Cardiac muscle cell (in vitro differentiated cells and primary cell): ENCODE results near the gene PEMT. TPM values are rescaled to one million over a fixed set of nuclear protein-coding genes. Genes with fewer than 3 reads are reported as not detected.

Experiments used
- DNase-seq, 2 donors: peaks; one replicate each; pipeline versions ENCODE4 v3.0.0 to v3.0.0-alpha.2; 2010 to 2017; ENCODE audit warnings: low read depth in 1 of 2, low spot score in 1 of 2
- H3K27ac ChIP-seq: fragments of 200-600 bp; sonication (generic); 2 replicates; pipeline ENCODE4 v1.5.1; 2016
- H3K27me3 ChIP-seq: fragments of 200-600 bp; sonication (generic); 2 replicates; pipeline ENCODE4 v1.6.0; 2016; ENCODE audit warnings: control low read depth
- H3K36me3 ChIP-seq: fragments of 200-600 bp; sonication (generic); 2 replicates; pipeline ENCODE4 v1.5.1; 2016; ENCODE audit warnings: control low read depth
- H3K4me1 ChIP-seq: fragments of 200-600 bp; sonication (generic); 2 replicates; pipeline ENCODE4 v1.8.1; 2017; ENCODE audit warnings: low read depth, mild to moderate bottlenecking, mixed run types
- H3K4me3 ChIP-seq: fragments of 200-600 bp; sonication (generic); 2 replicates; pipeline ENCODE4 v1.5.1; 2016; ENCODE audit warnings: mild to moderate bottlenecking
- H3K9me3 ChIP-seq: fragments of 200-600 bp; sonication (generic); 2 replicates; pipeline ENCODE4 v1.5.1; 2017; ENCODE audit warnings: low read depth, mild to moderate bottlenecking, control low read depth
- polyA plus RNA-seq: library from polyadenylated mRNA; unstranded; fragments of >200 nt; fragmentation: Nextera tagmentation; extraction: Ambion mirVana; gene quantifications from 2 replicates; pipeline ENCODE4 v1.2.1, GENCODE V29; 2016
- total RNA-seq: library from RNA; depleted of rRNA; stranded (reverse); fragments of >200 nt; gene quantifications from 2 replicates; pipeline ENCODE4 v1.2.3, GENCODE V29; 2016
- TF ChIP-seq, protein P1 (sequence below): IDR thresholded peaks from 2 replicates; pipeline ENCODE4 v1.5.1; 2012; ENCODE audit warnings: low read depth, mild to moderate bottlenecking, low read length

Gene PEMT
- total and polyA plus RNA-seq, 2 experiments from 2014 or later, result 126 to 135 TPM

- TF ChIP-seq, protein P1, sequence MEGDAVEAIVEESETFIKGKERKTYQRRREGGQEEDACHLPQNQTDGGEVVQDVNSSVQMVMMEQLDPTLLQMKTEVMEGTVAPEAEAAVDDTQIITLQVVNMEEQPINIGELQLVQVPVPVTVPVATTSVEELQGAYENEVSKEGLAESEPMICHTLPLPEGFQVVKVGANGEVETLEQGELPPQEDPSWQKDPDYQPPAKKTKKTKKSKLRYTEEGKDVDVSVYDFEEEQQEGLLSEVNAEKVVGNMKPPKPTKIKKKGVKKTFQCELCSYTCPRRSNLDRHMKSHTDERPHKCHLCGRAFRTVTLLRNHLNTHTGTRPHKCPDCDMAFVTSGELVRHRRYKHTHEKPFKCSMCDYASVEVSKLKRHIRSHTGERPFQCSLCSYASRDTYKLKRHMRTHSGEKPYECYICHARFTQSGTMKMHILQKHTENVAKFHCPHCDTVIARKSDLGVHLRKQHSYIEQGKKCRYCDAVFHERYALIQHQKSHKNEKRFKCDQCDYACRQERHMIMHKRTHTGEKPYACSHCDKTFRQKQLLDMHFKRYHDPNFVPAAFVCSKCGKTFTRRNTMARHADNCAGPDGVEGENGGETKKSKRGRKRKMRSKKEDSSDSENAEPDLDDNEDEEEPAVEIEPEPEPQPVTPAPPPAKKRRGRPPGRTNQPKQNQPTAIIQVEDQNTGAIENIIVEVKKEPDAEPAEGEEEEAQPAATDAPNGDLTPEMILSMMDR, result no peak
- H3K4me3 ChIP-seq, result no peak overlapping the region
- H3K27me3 ChIP-seq, result no peaks in the 10 kb centered on the region
- H3K4me1 ChIP-seq, result peaks cover 18% of the 10 kb centered on the region
- no peak overlapping the region for H3K27ac ChIP-seq
- H3K9me3 ChIP-seq, result no peaks in the 10 kb centered on the region
- no peak for DNase-seq
- H3K36me3 ChIP-seq, result no peaks in the 10 kb centered on the region
Observed at GRCh38 chr17:17520599-17521232, 70.8 kb downstream of the PEMT start.

DNA sequence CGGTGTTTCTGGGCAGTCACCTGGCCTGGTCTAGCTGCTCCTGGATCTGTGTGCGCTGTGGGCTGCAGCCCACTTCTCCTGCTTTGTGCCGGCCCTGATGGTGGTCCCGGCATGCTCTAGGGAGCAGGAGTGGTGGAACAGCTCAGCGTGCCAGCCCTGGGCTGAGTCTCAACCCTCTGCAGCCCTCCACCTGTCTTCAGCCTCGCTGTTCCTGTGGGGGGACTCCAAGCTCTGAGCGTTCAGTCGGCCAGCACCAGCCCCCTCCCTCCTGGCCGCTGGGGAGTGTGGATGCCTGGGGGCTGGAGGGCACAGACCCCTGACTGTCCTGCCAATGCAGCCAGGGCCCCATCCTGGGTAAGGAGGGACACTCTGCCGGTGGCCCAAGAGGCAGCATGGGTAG is 71.6 kb downstream of the PEMT start:
- Histone ChIP-seq H3K27ac (no peak overlapping the region), H3K36me3 (no peaks in the 10 kb centered on the region), H3K4me3 (no peak overlapping the region), H3K27me3 (no peaks in the 10 kb centered on the region), H3K4me1 (peaks cover 27% of the 10 kb centered on the region), H3K9me3 (no peaks in the 10 kb centered on the region)
- TF ChIP-seq, protein P1, result no peak
- no peak for DNase-seq

DNA sequence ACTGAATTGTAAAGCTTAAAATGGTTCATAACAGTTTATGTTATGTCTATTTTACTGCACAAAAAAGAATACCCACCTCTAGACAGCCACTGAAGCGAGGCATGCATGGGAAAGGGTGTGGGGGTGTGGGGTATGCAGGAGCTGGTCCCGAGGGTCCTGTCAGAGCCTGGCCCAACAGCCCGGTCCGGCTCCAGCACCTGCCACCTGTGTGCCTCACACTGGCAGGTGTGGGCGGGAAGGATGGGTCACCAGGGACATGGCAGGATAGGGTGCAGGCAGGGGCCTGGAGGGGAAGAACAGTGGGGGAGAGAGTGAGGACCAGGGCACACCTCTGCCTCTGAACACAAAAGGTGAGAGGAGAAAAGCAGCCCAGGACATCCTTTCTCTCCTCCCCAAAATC is 72.6 kb downstream of the PEMT start:
- TF ChIP-seq, protein P1, result no peak
- peaks cover 31% of the 10 kb centered on the region for H3K4me1 ChIP-seq
- no peaks in the 10 kb centered on the region for H3K27me3 ChIP-seq
- H3K9me3 ChIP-seq, result no peaks in the 10 kb centered on the region
- DNase-seq, result no peak
- no peaks in the 10 kb centered on the region for H3K36me3 ChIP-seq
- no peak overlapping the region for H3K27ac ChIP-seq
- no peak overlapping the region for H3K4me3 ChIP-seq

DNA sequence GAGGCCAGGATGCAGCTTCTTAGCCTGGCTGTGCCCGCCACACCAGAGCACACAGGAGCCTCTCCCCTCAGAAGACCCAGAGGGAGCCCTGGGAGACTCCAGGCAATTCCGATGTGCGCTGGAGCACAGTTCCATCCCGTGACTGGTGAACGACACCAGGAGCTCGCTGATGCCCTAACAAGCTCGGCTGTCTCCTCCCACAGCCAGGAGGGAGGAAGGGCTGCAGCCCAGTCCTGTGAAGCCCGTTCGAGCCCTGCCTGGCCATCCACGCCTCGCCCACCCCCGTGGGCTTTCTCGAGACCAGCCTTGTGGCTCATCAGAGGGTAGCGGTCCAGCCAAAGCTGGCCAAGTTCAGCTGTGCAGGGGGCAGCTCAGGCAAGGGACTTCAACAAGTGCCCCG is 73.5 kb downstream of the PEMT start:
- no peaks in the 10 kb centered on the region for H3K9me3 ChIP-seq

GRCh38 chr17:17516941-17517720 is 74.4 kb downstream of the PEMT start:
- H3K4me1 ChIP-seq, result peaks cover 21% of the 10 kb centered on the region
- H3K36me3 ChIP-seq, result no peaks in the 10 kb centered on the region
- H3K27ac ChIP-seq, result peak overlapping the region; percentile 60
- H3K4me3 ChIP-seq, result no peak overlapping the region
- TF ChIP-seq, protein P1, result no peak
- H3K27me3 ChIP-seq, result no peaks in the 10 kb centered on the region
- H3K9me3 ChIP-seq, result no peaks in the 10 kb centered on the region
- no peak for DNase-seq

More for the DNA sequence above, 73.5 kb downstream of the PEMT start:
- H3K27ac ChIP-seq, result no peak overlapping the region
- H3K27me3 ChIP-seq, result no peaks in the 10 kb centered on the region
- TF ChIP-seq, protein P1, result no peak
- DNase-seq, result no peak
- peaks cover 26% of the 10 kb centered on the region for H3K4me1 ChIP-seq
- no peak overlapping the region for H3K4me3 ChIP-seq
- no peaks in the 10 kb centered on the region for H3K36me3 ChIP-seq
